HG03432 (cell line): ENCODE data around the gene ARHGAP10.
"Not testable (repeated sequence)": the region's sequence is repeated elsewhere in the genome, so short reads cannot be mapped to it uniquely, and the experiment has no call there.

Experiments used
- ATAC-seq: cut with Tn5 transposase; IDR thresholded peaks from one replicate; pipeline ENCODE4 v1.9.1; 2021; ENCODE audit warnings: mild to moderate bottlenecking, moderate library complexity; ENCODE audit not compliant: unreplicated experiment

The ARHGAP10 gene

DNA sequence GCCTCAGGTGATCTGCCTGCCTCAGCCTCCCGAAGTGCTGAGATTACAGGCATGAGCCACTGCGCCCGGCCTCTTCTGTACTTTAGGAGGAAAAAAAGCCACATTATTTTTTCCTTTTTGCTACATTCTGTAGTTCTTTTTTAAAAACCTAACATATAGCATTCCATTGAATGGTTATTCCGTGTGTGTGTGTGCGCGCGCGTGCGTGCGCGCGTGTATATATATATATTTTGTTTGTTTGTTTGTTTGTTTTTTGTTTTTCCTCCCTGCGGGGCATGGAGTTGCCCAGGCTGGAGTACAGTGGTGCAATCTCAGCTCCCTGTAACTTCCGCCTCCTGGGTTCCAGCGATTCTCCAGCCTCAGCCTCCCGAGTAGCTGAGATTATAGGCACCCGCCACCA, 59.5 kb downstream of the ARHGAP10 start:
- ATAC-seq, result no peak

DNA sequence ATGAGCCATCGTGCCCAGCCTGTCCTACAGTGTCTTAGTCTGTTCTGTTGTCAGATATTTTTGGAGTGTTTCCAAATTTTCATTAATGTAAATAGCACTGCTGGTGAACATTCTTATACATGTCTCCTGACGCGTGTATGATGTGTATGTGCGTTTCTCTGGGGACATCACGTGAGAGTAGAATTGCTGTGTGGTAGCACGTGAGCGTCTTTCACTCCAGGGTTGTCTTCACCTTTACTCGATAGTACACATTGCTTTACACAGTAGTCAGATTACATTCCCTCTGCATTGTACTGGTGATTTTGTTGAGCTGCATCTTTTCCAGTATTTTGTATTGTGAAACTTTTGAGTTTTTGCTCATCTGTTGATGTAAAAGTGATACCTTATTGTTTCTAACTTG, 60.0 kb downstream of the ARHGAP10 start:
- ATAC-seq, result no peak

DNA sequence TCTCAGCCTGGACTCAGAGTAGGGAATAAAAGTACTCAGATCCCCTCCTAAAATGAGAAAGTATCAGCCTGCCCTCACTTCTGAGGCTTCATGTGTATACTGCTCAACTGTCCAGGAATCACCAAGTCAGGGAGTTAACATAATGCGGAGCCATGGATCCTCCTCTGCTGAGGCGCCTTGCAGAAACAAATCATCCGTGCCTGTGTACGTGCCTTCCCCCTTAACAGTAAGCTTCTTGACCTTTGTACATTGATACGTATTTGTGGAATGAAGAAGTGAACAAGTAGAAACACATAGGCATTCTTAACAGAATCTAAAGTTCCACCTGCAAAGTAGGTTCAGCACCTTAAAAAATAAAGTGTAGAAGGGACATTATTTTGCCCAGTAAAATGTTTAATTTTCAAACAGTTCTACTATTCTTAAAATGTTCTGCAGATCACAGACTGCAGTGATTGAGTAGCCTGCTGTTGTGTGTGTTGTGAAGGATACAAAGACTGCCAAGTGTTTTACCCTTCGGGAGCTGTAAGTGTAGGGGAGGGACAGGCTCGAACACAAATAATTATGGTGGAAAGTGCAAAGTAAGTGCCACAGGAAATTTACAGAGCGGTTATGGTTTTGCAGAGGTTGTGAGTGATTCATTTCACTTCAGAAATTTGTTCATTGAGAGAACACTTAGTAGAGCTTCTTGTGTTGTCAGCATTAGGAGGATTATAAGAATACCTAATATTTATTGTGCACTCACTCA, 61.9 kb downstream of the ARHGAP10 start:
- ATAC-seq, result peak; percentile 39

DNA sequence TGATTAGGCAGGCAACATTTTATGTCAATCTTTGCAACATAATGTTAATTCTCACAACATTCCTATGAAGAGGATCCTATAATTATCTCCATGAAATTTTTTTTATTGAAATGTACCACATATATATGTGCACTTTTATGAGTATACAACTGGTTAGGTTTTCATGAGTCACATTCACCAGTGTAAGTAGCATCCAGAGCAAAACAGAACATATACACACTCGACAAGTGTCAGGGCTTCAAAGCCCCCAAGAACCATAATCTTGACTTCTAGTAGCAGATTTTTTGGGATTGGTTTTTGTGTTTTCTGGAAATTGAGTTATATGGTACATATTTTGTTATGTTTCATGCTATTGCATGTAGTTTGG, 62.4 kb downstream of the ARHGAP10 start:
- ATAC-seq, result peak; percentile 25

DNA sequence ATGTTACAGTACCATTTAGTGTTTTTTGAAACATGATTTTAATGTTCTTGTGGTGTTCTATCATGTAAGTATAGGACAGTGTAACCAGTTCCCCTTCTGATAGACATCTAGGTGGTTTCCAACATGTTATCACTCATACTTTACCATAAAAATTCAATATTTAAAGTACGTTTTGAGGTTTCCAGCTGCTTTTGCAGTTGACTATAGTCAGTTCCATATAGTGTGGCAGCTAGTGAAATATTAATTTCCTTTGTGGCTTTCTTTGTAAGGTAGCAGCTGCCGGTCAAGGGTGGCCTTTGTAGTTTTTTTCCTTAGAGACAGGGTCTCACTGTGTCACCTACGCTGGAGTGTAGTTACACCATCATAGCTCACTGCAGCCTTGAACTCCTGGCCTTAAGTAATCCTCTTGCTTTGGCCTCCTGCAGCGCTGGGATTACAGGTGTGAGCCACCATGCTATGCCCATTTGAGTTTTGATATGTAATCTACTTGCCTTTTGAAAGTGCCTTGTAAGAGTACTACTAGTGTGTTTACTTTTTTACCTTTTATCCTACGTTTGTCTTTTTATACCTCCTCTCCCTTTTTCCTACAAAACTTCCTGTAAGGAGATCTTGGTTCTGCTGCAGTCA, 63.0 kb downstream of the ARHGAP10 start:
- peak; percentile 82 for ATAC-seq

DNA sequence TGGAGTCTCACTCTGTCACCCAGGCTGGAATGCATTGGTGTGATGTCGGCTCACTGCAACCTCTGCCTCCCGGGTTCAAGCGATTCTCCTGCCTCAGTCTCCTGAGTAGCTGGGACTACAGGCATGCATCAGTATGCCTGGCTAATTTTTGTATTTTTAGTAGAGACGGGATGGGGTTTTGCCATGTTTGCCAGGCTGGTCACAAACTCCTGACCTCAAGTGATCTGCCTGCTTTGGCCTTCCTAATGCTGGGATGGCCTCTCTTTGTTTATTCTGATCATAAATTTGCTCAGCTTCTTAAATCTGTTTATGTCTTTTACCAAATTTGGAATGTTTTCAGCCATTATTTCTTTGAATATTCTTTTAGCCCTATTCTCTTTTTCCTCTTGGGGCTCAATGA, 67.2 kb downstream of the ARHGAP10 start:
- not testable (repeated sequence) for ATAC-seq

DNA sequence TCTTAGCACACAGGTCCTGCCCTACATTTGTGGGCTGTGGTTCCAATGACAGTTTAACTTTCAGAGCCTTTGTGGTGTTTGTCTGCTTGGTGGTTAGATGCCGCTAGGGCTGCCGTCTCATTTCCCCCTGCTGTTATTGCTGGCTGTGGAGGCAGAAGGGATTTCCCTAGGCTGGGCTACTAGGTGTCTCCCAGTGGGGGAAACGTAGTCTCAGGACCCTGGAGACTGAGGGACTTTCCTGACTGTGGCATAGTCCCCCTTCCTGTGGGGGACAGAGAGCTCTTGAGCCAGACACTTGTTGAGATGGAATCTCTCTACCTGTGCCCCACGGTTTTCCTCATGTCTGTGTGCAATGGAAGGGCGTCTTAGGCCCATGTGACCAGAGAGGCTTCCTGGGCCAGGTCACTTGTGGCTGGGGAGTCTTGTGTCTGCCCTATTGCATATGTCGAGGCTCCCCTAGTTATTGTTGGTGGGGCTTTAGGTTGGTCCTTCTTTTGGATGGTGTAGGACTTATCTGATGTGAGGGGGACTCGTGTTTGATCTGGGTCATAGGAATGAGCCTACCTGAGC, 68.2 kb downstream of the ARHGAP10 start:
- ATAC-seq, result peak; percentile 98

DNA sequence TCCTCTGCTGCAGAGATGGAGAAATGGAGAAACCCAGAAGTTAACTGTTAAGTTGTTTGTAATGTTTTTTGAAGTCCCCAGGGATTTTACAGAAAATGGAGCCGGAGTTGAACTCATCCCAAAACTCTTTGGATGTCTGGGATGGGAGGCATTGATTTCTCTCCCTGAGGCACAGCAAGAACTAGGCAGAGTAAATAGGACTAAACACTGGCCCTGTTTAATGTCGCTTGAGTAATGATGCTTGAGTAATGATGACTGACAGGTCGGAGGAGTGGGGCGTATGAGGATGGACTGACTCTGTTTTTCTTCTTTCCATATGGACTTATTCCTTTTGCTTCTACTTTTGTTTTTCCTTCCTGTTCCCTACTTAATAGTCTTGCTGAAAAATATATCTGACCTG, 69.9 kb downstream of the ARHGAP10 start:
- ATAC-seq, result no peak

DNA sequence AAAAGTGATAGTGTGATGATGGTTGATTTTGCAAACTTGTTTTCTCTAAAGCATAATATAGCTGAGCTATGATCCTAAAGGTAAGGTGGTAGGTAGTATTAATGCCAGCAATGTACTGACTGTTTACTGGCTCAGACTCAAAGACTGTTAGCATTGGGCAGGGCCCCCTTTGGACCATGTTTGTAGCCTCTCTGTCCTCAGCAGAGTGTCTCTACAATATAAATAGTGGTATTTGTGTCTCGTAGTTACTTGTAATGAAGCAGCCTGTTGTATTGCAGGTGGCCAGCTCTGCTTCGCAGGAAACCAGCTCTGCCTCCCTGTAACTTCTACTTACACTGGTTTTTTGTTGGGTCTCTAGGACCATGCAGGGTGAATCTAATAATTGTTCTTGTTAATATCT, 70.5 kb downstream of the ARHGAP10 start:
- ATAC-seq, result no peak

DNA sequence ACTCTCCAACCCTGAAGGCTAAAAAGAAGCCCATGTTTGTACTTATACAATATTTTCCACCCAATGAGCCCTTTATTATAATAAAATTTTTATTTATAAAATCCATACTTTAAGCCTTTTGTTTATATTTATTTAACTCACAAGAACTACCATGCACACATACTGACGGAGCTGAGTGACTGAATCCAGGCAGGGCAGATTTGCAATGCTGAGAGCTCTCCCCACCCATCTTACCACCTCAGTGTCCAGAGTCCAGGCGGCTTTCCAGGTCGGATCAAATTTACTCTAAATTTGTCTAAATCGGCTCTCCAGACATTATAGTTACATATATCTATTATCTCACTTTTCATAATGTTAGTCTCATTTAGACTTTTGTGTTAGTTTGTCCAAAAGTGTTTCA, 74.1 kb downstream of the ARHGAP10 start:
- ATAC-seq, result no peak

DNA sequence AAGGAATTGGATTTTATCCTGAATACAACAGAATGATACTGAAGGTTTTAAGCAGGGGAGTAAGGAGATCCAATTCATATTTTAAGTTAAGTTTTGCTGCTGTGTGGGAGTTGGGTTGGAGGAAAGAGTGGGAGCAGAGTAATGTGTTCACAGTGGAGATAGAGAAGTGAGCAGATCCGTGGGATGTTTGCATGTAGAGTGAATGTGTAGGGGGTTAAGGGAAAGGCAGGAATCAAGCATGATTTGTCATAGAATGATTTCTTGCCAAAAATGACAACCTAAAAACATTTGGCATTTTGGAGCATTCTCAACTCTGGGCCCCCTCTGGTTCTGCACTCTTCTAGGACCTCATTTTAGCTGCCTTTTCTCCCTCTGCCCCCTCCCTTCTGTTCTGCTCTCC, 76.6 kb downstream of the ARHGAP10 start:
- peak; percentile 54 for ATAC-seq

DNA sequence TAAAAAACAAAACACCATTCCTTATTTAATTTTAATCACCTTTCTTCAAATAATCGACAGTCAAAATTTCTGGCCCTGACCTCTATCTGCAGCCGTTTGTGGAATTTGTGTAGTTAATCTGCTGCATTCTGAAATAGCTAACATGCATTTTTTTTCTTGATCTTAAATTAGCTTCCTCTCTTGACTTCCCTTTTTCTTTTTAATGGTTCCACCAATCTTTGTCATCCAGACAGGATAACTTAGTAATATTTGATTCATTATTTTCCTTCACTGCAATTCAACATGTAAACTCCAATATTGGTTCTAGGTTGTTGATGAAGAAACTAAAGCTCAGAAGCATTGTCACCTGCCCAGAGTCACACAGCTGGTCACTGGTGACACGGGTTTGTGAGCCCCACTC, 77.3 kb downstream of the ARHGAP10 start:
- no peak for ATAC-seq

DNA sequence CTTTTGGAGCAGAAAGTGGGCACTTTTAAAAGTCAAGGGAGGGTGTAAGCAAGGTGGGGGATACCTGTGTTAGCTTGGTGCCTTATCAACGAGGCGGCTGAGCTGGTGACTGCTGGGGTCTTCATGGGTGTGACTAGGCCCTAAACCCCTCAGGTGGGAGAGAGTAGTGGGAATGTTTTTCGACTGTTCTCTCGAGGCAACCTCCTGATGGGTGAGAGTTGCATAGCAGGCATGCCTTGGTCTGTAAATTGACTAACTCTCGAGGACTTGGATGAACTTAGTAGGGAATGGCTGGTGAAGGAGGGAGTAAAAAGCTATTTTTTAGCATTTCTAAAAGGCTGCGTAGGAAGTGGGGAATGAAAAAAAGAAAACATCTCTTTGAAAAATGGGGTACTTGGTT, 80.0 kb downstream of the ARHGAP10 start:
- ATAC-seq, result no peak

DNA sequence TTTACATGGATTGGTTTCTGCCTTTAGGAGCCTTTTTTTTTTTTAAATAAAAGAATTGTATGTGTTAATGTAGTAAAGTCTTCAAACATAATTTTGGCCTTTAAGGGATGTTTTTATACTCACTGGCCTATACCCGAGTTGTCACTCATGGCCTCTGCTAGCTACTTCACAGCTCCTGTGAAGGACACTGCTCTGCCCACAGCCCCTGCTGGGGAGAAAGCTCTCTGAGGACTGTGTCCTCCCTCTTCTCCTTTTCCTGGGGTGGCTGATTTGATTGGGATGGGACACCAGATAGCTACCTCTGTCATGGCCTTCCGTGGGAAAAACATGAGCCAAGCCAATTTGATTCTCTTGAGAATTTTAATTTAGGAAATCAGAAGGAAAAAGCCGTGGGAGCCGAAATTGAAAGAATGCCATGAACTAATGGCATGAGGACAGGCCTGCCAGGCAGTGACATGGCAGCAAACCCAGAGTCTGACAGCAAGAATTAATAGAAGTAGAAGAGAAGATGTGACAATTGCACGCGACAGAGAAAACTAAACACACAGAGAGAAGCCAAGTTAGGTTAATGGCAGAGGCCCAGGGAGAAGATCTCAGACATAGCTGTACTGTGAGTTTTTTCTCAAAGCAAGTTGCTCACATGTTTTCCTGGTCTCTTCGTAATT, 81.4 kb downstream of the ARHGAP10 start:
- no peak for ATAC-seq

DNA sequence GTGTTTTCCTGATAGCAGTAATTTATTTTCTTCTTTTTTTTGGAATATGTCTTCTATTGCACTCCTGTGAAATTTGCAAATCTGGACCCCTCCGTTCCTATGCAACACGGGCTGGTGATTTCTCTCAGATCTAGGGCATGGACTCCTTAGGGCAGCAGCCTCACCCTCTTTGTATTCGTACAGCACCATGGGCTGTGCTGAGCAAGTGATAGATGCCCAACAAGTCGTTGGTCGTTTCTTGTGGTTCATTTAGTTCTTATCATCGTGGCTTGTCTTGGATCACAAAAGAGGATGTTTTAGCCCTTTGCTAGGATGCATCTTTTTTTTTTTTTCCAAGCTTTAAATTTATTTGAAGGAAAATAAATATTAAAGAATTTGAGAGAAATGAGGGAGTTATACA, 82.1 kb downstream of the ARHGAP10 start:
- no peak for ATAC-seq

DNA sequence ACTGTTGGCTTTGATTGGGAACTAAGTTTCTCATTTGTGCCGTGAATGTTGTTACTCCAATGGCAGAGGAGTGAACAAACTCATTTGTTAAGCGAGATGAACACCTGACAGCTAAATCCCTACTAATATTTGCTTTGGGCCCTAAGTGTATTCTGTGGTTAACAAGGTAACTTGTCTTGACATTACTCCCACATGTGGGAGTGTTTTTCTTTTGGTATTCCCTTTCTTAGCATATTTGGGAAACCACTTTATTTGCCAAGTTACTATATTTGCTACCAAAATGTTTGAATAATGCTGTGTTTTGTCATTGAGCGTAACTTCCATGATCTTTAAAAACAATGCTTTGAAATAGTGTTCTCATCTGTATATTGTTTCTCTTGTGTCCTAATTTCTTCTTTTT, 82.5 kb downstream of the ARHGAP10 start:
- no peak for ATAC-seq

DNA sequence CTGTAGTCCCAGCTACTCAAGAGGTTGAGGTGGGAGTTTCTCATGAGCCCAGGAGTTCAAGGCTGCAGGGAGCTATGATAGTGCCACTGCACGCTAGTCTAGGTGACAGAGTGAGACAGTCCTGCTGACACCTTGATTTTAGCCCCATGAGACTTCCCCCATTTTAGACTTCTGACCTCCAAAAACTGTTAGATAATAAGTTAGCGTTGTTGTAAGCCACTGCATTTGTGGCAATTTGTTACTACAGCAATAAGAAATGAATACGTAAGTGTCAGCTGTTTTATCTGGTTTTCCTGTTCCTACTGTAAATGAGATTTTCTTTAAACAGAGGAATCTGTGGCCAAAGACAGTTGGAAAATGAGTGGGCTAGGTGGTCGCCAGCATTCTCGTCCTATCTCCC, 83.9 kb downstream of the ARHGAP10 start:
- ATAC-seq, result no peak

DNA sequence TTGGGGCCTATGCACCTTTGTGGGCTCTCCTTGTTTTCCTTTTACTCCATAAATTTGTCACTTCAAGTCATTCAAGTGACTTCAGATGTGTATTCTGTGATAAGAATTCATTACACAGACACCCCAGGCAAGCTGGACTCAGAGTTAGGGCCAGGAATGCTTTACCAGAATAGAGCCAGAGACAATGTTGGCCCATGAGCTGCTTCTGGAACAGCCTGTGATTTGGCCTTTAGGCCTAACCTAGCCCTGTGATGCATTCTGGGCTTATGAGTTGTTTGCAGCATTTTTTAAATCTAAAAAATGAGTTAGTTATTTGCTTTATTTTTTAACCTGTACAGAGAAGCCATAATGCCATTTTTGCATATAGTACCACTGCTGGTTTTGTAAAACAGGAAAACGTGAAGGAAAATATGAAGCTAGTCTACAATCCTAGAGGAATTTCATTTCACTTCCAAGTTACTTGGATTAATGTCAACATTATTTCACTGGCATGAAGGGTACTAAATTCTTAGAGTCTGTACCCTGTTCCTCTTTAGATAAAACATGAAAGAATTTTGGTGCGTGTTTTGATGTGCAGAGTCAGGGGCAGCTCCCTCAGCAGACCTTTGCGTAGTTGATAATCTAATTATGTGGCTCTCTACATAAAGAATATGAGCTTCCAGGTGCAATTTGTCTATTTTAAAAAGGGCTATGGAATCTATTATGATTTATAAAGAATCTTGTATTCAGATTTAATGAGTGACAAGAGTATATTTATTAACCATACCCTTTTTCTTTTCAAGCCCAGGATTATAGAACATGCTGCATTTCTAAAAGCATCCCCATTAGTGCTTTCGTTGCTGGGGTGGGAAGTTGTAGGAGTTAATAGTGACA, 84.7 kb downstream of the ARHGAP10 start:
- no peak for ATAC-seq

DNA sequence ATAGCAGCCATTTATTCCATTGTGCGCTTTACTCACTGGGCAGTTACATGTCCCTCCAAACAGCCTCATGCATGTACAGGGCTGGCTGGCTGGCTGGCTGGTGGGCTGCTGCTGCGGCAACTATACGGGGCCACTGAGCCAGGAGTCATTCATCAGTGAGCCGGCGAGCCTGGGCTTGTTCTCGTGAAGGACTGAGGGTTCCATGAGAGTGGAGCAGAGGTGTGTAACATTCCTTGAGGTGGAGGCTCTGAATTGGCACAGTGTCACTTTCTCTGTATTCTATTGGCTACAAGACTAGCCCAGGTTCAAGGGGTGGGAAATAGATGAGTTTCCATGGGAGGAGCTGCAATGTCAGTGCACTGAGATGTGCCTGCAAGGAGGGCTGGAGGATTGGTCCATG, 89.1 kb downstream of the ARHGAP10 start:
- peak; percentile 19 for ATAC-seq

DNA sequence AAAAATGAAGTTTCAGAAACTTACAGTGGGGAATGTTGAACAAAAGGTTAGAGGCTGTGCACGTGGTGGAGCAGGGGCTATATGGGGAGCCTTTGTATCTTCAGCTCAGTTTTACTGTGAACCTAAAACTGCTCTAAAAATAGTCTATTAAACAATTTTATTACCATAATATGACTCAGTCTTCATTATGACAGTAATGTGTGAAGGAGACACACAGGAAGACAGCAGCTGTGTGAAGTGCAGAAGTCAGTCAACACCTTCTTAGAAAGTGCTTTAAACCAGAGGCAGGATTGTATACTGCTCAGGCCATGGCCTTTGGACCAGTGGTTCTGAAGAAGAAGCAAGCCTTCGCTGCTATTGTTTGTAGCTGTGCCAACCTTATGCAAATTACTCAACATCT, 89.7 kb downstream of the ARHGAP10 start:
- ATAC-seq, result peak; percentile 84

DNA sequence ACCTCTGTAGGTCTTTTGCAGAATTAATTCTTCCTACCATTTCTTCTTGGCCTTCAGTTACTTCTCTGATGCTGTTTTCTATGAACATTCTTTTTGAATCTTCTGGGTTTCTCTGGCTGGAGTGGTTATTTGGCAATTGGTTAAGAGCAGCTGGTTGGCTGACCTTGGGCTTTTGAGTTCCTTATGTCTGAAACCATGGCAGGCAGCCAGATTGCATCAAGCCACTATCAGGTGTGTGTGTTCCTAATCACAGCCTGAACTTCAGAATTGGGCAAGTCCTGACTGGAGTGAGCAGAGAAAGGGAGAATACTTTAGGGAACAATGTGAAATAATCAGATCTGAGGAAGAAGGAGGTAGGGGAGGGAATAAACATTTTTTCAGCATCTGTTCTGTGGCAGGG, 90.2 kb downstream of the ARHGAP10 start:
- peak; percentile 23 for ATAC-seq
